Prostate gland (tissue), 2 donors: ENCODE measurements around the gene CPEB1. TPM values are rescaled to one million over a fixed set of nuclear protein-coding genes. Genes with fewer than 3 reads are reported as not detected.

Experiments used
- DNase-seq: peaks from one replicate; pipeline ENCODE4 v3.0.0-alpha.2; 2019; ENCODE audit warnings: low spot score
- H3K27ac ChIP-seq, 2 donors: fragments of 200-600 bp; sonication (generic); 2 replicates each; pipeline ENCODE4 v1.5.1; 2017 to 2019
- H3K27me3 ChIP-seq: fragments of 200-600 bp; sonication (generic); replicated peaks from 2 replicates; pipeline ENCODE4 v1.5.1; 2019; ENCODE audit not compliant: insufficient read depth
- H3K36me3 ChIP-seq, 2 donors: fragments of 200-600 bp; sonication (generic); 1 replicate in 1 of 2; 2 replicates in 1 of 2; pipeline versions ENCODE4 v1.5.1 to v1.8.1; 2017 to 2019
- H3K4me1 ChIP-seq: fragments of 200-600 bp; sonication (generic); replicated peaks from 2 replicates; pipeline ENCODE4 v1.5.1; 2019
- H3K4me3 ChIP-seq, 2 donors: fragments of 200-600 bp; sonication (generic); 2 replicates each; pipeline ENCODE4 v1.5.1; 2017 to 2019
- H3K9me3 ChIP-seq: fragments of 200-600 bp; sonication (generic); 2 replicates; pipeline ENCODE4 v1.5.1; 2017
- CTCF ChIP-seq, 4 experiments: fragments of 200-600 bp in 2 of 4; fragments of 450-650 bp in 2 of 4; sonication (generic) in 2 of 4; IDR thresholded peaks; 1 replicate in 3 of 4; 2 replicates in 1 of 4; pipeline ENCODE4 v1.5.1; 2016 to 2019; ENCODE audit warnings: antibody characterized with exemption in 4 of 4, mild to moderate bottlenecking in 2 of 4, moderate library complexity in 2 of 4
- POLR2A ChIP-seq: fragments of 450-650 bp; IDR thresholded peaks from one replicate; pipeline ENCODE4 v1.6.1; 2016; ENCODE audit warnings: antibody characterized with exemption, mild to moderate bottlenecking
- POLR2AphosphoS5 ChIP-seq: sonication (generic); formaldehyde crosslinking; IDR thresholded peaks from one replicate; pipeline ENCODE4 v1.6.1; 2017; ENCODE audit warnings: antibody characterized with exemption
- WGBS: methylation state at CpG from one replicate; pipeline ENCODE4 v1.1.5; 2018; 5-methylcytosine and 5-hydroxymethylcytosine counted together
- intact Hi-C: fragments of 100-400 bp; cut with DNase I; formaldehyde crosslinking; loops from one replicate; pipeline ENCODE4 v1.14.2; 2022
- total RNA-seq, 2 donors: library from RNA; depleted of rRNA; stranded (reverse); fragments of >200 nt; gene quantifications; one replicate each; pipeline ENCODE4 v1.1.0, GENCODE V29; 2016

Gene CPEB1
- total RNA-seq, 2 donors from 2014 or later, result 1.7 to 51.8 TPM

- H3K27ac ChIP-seq, result no peak overlapping the region
Measured at GRCh38 chr15:82624008-82624407, 23.2 kb downstream of the CPEB1 start.

GRCh38 chr15:82621970-82622369, 25.2 kb downstream of the CPEB1 start:
- Histone ChIP-seq H3K4me3 (no peak overlapping the region), H3K9me3 (no peaks in the 10 kb centered on the region), H3K36me3 (no peaks in the 10 kb centered on the region), H3K4me1 (no peaks in the 10 kb centered on the region), H3K27ac (no peak overlapping the region), H3K27me3 (no peaks in the 10 kb centered on the region)
- DNase-seq, result no peak
- 62% methylated on average over 1 of the region's 1 CpG for WGBS
- TF ChIP-seq POLR2AphosphoS5 (no peak), CTCF (IDR thresholded peaks at IDR 0.05) (no peak), POLR2A (no peak)
- intact Hi-C loops, result no loop called here

More at GRCh38 chr15:82624008-82624407, 23.2 kb downstream of the CPEB1 start:
- Histone ChIP-seq H3K4me3 (no peak overlapping the region), H3K36me3 (no peaks in the 10 kb centered on the region), H3K27me3 (no peaks in the 10 kb centered on the region), H3K4me1 (no peaks in the 10 kb centered on the region), H3K9me3 (no peaks in the 10 kb centered on the region)
- 54% methylated on average over 2 of the region's 2 CpGs for WGBS
- intact Hi-C loops, result no loop called here
- no peak for DNase-seq
- TF ChIP-seq CTCF (IDR thresholded peaks at IDR 0.05) (no peak), POLR2A (no peak), POLR2AphosphoS5 (no peak)

GRCh38 chr15:82613747-82614146, 33.4 kb downstream of the CPEB1 start:
- H3K4me1 ChIP-seq, result no peaks in the 10 kb centered on the region
- H3K9me3 ChIP-seq, result no peaks in the 10 kb centered on the region
- H3K4me3 ChIP-seq, result no peak overlapping the region
- TF ChIP-seq POLR2A, result no peak
- no peak for TF ChIP-seq CTCF (IDR thresholded peaks at IDR 0.05)
- TF ChIP-seq POLR2AphosphoS5, result no peak
- no peaks in the 10 kb centered on the region for H3K27me3 ChIP-seq
- H3K36me3 ChIP-seq, result no peaks in the 10 kb centered on the region
- no peak for DNase-seq
- no peak overlapping the region for H3K27ac ChIP-seq
- WGBS, result 50% methylated on average over 11 of the region's 12 CpGs
- intact Hi-C loops, result no loop called here

GRCh38 chr15:82611348-82611747, 35.8 kb downstream of the CPEB1 start:
- TF ChIP-seq POLR2A (no peak), POLR2AphosphoS5 (no peak), CTCF (IDR thresholded peaks at IDR 0.05) (no peak)
- no peaks in the 10 kb centered on the region for H3K4me1 ChIP-seq
- no peaks in the 10 kb centered on the region for H3K36me3 ChIP-seq
- H3K27me3 ChIP-seq, result no peaks in the 10 kb centered on the region
- no peak overlapping the region for H3K4me3 ChIP-seq
- no peaks in the 10 kb centered on the region for H3K9me3 ChIP-seq
- intact Hi-C loops, result no loop called here
- DNase-seq, result no peak
- 88% methylated on average over 4 of the region's 4 CpGs for WGBS
- H3K27ac ChIP-seq, result no peak overlapping the region

GRCh38 chr15:82602195-82602594, 45.0 kb downstream of the CPEB1 start:
- no peaks in the 10 kb centered on the region for H3K9me3 ChIP-seq
- intact Hi-C loops, result no loop called here

More at GRCh38 chr15:82602195-82602594, 45.0 kb downstream of the CPEB1 start:
- TF ChIP-seq POLR2A (no peak), CTCF (IDR thresholded peaks at IDR 0.05) (no peak), POLR2AphosphoS5 (no peak)
- DNase-seq, result no peak
- no peaks in the 10 kb centered on the region for H3K27me3 ChIP-seq
- H3K4me1 ChIP-seq, result no peaks in the 10 kb centered on the region
- no peak overlapping the region for H3K4me3 ChIP-seq
- H3K27ac ChIP-seq, result no peak overlapping the region
- no peaks in the 10 kb centered on the region for H3K36me3 ChIP-seq
- 87% methylated on average over 5 of the region's 5 CpGs for WGBS
